ENCODE data around the gene SPTB.

SPTB gene

GRCh38 chr14:64880221-64881121, 764 bp upstream of the SPTB start:
- DNase-seq: peak; percentile 61

DNA sequence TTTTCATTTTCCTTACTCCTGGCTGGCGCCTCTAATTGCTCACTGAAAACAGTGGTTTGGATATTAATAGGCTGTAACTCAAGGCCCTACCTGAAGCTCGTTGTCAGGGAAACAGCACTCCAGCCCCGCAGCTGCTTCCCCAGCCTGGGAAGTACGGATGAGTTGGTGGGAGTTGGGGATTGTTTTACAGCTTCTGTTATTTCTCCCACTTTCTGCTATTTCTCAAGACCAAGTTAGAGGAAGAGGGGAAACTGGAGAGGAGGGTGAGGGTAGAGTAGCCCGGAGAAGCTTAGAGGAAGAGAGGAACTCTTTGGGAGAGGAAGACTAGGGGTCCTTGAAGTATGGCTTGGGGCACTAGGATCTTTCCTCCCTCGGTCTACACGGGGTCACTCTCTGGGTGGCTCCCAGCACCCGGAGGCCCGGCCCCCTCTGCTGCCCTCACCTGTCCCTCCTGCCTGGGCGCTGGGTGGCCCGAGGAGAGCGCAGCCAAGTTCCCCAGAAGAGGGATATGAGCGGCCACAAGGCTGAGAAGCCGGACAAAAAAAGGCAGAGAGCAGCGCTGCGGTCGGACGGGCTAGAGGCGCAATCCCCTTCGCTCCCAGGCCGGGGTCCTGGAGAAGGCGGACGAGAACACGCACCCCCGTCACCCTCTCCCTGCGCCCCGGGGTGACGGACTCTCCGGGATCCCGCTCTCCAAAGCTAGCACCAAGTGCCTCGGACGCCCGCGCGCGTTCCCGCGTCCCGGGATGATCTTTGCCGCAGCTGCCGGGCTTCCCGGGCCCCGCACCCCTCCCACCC, 671 bp downstream of the SPTB start:
- peak; percentile 32 for DNase-seq

DNA sequence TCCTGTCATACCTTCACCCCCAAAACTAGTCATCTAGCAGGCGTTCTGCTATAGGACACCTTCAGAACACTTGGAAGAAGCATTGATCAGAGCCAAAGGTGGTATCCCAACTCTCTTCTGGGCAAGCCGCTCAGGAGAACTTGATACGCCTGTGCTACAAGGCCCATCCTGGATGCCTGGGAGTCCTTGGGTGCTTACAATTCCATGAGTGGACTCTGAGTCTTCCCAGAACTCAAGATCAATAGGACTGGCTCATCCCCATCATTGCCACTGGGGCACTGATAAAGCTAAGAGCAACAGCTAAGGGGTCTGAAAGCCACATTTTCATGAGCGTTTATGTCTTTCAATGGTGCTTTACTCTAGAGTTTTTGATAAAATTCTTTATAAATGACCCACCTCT, 1.9 kb downstream of the SPTB start:
- no peak for DNase-seq

DNA sequence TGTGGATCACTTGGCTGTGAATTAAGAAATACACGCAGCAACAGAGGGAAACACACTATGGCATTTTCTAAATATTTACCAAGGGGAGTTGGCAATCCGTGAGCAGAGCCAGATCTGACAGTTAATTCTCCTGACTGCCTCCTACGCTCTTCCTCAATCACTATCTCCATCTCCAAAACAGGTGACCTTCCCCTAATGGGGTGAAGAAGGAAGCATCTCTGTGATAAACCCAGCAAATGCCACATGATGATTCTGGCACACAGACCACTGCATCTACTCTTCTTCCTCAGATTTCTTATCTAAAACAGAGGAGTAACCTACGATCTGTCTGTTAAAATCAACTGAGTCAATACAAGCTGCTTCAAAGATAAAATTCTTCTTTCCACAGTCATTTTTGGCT, 4.4 kb downstream of the SPTB start:
- DNase-seq: no peak

DNA sequence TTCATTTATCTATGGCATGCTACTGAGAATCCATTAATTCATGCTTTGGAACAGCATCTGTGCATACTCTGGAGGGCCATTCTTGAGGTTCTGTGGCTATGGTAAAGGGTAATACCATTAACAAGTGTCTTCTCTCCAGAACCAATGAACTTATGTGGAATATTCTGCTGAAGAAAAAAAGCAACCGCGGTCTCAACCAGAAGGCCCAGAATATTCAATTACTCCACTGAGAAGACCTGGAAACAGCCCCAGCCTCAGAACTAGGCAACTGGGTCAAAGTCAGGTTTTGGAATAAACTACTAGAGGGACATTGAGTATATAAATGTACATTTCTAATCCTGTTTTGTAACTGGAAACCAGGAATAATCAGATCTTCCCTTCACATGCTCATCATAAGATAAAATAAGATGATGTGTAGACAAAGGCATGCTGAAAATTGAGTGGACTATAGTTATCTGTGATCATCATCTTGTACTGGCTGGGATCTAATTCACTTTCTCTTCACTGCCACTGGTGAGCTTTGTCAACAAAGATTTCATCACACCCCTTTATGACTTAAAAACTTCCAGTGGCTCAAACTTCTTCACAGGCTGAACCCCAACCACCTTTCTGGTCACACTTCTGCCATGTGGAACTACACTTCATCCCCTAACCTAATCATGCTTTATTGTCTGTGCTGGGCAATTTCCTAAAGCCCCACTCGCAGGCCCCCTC, 6.0 kb downstream of the SPTB start:
- no peak for DNase-seq

DNA sequence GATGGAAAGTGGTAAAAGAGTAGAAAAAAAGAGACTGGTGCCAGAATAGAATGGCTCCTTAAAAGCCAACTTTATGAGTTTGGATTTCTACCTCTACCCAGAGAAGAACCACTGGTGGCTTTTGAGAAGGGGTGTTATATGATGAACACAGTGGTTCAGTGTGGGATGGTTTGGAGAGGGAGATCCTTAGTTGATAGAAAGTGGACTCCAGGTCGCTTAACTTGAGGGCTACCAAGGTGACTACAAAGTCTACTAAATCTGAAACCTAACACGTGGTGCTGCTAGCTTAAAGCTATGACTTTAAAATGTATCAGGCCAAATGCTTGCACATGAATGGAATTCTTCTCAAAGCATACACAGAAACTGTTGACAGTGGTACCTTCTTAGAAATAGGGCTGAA, 8.4 kb downstream of the SPTB start:
- DNase-seq: no peak

- DNase-seq: no peak
Observed at GRCh38 chr14:64870160-64870559, 9.5 kb downstream of the SPTB start.

- no peak for DNase-seq
Observed at GRCh38 chr14:64868841-64869240, 10.9 kb downstream of the SPTB start.

DNA sequence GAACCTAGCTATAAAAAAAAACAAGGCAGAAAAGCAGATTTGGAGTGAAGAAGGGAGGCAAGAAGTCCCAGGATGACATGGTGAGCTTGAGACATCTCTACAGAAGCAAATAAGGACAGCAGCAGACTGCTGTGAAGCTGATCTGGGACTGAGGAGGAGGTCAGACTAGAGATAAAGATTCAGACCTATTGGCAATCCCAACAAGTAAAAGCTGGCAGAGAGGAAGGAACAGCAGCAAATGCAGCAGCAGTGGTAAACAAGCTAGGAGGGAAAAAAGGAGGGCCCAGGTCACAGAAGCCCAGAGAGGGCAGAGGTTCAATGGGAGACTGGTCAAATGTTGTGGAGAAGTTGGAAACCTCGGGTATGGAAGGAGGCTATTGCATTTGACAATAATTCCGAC, 11.3 kb downstream of the SPTB start:
- DNase-seq: no peak

- DNase-seq: no peak
Observed at GRCh38 chr14:64867182-64867581, 12.5 kb downstream of the SPTB start.

GRCh38 chr14:64865992-64866391, 13.7 kb downstream of the SPTB start:
- DNase-seq: no peak

DNA sequence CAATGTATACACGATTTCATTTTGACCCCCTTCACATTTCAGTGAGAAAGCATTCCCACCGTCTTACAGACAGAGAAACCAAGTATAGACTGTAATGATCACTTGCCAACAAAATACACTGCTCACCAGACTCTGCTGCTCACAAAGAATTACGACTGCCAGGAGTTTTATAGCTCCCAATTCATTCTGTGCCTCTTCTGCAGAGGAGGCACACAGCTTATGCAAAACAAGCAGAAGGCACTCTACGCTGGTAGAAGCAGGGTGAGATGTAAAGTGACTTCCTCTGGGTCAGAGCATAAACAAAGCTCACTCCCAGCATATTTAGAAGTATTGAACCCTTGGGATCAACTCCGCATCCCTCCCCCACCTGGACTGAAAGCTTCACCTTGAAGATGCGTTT, 14.6 kb downstream of the SPTB start:
- DNase-seq: no peak

DNA sequence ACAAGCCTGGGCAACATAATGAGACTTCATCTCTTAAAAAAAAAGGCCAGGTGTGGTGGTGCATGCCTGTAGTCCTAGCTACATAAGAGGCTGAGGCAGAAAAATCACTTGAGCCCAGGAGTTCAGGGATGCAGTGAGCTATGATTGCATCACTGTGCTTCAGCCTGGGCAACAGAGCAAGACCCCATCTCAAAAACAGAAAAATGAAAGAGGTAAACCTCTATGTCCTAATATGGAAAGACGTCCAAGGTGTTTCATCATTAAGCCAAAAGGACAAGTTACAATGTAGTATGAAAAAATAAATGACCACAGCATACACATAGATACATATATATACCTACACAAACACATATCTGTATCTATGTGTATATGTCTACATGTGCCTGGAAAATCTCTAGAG, 15.4 kb downstream of the SPTB start:
- DNase-seq: no peak

- no peak for DNase-seq
Observed at GRCh38 chr14:64861916-64862315, 17.8 kb downstream of the SPTB start.

DNA sequence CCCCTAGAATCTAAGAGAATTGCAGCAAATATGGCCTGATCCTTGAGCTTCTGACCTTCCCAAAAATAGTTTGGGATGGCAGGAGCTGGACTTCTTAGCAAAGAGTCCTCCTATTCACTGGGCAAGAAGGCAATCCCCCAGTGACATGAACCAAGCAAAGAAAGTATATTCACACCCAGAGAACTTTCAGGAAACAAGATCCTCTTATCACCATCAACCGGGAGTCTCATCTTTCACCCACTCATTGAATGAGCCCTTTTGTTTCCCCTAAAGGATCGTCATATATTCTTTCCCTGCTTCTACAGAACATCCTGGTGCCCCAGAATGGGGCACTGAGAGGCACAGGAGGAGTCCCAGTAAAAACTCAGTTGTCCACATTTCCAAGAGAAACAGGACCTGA, 19.7 kb downstream of the SPTB start:
- DNase-seq: no peak

GRCh38 chr14:64857979-64858744, 21.5 kb downstream of the SPTB start:
- no peak for DNase-seq

- DNase-seq: no peak
Observed at GRCh38 chr14:64856529-64857445, 22.9 kb downstream of the SPTB start.

DNA sequence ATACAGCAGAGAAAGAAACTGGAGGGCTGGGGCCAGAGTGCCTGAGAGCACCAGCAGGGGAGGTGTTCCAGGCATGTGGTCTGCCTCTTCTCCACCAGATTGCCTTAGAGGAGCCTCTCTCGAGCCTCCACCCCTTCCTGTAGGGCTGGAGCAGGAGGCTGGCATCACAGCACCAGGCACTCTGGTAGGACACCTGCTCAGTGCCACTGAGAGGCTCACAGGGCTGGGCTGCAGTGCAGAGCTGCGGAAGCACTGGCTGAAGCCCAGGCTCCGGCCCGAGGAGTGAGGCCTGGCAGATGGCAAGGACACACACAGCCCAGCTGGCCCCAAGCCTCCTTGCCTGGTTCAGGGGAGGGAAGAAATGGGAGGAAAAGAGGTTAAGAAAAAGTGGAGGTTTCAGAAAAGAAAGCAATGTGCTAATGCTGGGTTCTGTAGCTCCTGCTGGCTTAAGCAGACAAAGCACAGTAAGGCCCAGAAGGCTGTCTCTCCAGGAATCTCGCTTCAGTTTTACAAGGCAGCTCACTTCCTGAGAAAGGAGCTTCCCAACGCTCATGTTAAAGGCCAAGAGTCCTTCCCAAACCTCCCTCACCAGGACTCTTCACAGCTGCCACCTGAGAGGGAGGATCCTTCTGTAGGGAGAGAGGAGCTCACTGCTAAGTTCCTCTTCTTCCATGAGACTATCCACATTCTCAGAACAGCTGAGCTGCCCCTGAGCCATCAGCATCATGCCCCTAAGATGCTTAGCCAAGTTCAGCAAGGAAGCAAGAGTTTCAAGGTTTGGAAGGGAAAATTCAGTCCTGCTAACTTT, 23.8 kb downstream of the SPTB start:
- DNase-seq: no peak

DNA sequence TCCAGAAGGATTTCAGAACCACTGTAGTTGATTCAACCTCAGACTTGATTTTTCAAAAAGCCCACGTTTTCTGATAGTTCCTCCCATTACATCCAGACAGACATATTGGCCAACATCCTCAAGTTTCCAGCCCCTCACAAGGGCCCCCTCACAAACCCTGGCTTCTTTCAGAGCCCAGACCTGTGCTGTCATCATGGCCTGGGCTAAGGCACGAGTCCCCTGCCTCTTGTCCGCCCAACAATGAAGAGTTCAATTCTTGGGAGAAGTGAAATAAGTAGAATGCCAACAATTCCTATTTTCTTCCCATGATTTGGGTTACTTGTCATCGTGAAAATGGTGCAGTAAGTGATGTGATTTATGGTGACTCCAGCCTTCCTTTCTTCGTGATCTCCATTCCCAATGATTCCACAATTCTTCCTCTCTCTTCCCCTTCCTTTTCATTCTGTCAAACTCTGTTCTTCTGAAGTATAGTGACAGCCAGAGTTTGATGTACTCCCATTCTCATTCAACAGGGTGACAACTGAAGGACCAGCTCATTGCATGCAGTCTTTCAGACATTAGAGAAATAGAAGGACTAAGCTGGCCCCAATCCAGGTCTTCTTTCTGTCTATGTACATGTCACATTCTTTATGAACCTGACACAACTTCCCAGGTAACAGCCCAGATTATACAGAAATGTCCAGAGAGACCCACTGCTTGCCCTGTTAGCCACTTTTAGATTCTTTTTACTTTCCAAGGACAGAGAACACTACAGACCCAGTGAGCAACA, 29.2 kb downstream of the SPTB start:
- DNase-seq: no peak

- no peak for DNase-seq
Observed at GRCh38 chr14:64849940-64850339, 29.8 kb downstream of the SPTB start.
